CD4-positive, alpha-beta T cell treated with Interleukin-15 for 4 hours (primary cell): ENCODE results near the gene CNPY2.
A peak's percentile ranks its signal among the peaks of the same experiment; 100 is the strongest.
"Not testable (repeated sequence)": the region's sequence is repeated elsewhere in the genome, so short reads cannot be mapped to it uniquely, and the experiment has no call there.

Experiments used
- DNase-seq: peaks from one replicate; pipeline ENCODE4 v3.0.0-alpha.2; 2020; ENCODE audit warnings: low spot score

The CNPY2 gene

GRCh38 chr12:56297400-56297799, 18.4 kb downstream of the CNPY2 start:
- no peak for DNase-seq

- DNase-seq: no peak
These were observed 19.5 kb downstream of the CNPY2 start for GRCh38 chr12:56296295-56296694.

- DNase-seq: no peak
These were observed 22.0 kb downstream of the CNPY2 start for GRCh38 chr12:56293795-56294194.

GRCh38 chr12:56288705-56289387, 26.9 kb downstream of the CNPY2 start:
- no peak for DNase-seq

- no peak for DNase-seq
These were observed 29.6 kb downstream of the CNPY2 start for GRCh38 chr12:56286044-56286830.

- DNase-seq: not testable (repeated sequence)
These were observed 31.5 kb downstream of the CNPY2 start for GRCh38 chr12:56284263-56284662.

- DNase-seq: no peak
These were observed 33.2 kb downstream of the CNPY2 start for GRCh38 chr12:56282579-56282978.

GRCh38 chr12:56282030-56282429, 33.8 kb downstream of the CNPY2 start:
- no peak for DNase-seq

- DNase-seq: no peak
These were observed 34.9 kb downstream of the CNPY2 start for GRCh38 chr12:56280849-56281248.

- DNase-seq: no peak
These were observed 36.9 kb downstream of the CNPY2 start for GRCh38 chr12:56278905-56279304.

- no peak for DNase-seq
These were observed 41.5 kb downstream of the CNPY2 start for GRCh38 chr12:56274299-56274698.

- DNase-seq: not testable (repeated sequence)
These were observed 43.3 kb downstream of the CNPY2 start for GRCh38 chr12:56272468-56272867.

- no peak for DNase-seq
These were observed 44.8 kb downstream of the CNPY2 start for GRCh38 chr12:56271031-56271430.

- DNase-seq: no peak
These were observed 48.2 kb downstream of the CNPY2 start for GRCh38 chr12:56267443-56268071.

GRCh38 chr12:56266693-56267442, 48.9 kb downstream of the CNPY2 start, which contains the start of gene COQ10A:
COQ10A (plus strand) TSS chr12:56266942; CDS start chr12:56267119, 177 bp downstream.
- DNase-seq: peak; percentile 86

GRCh38 chr12:56266068-56266692, 49.6 kb downstream of the CNPY2 start:
- not testable (repeated sequence) for DNase-seq

GRCh38 chr12:56262955-56263354, 52.8 kb downstream of the CNPY2 start:
- DNase-seq: not testable (repeated sequence)

GRCh38 chr12:56261503-56262232, 54.1 kb downstream of the CNPY2 start:
- no peak for DNase-seq

GRCh38 chr12:56260921-56261320, 54.9 kb downstream of the CNPY2 start:
- DNase-seq: no peak

- DNase-seq: no peak
These were observed 55.4 kb downstream of the CNPY2 start for GRCh38 chr12:56260380-56260779.
